Endothelial cell of umbilical vein (primary cell): ENCODE measurements around the gene FANCL. TPM values are rescaled to one million over a fixed set of nuclear protein-coding genes. Genes with fewer than 3 reads are reported as not detected.

Experiments used
- BruUV-seq: library from RNA; stranded (reverse); fragments of 400-500 nt; replicated peaks from 2 replicates; lab custom pipeline; 2021; lab: Mats Ljungman, UMichigan
- CTCF ChIA-PET: fragments of 300-600, 350-600 bp; sonication (Branson Sonifier 250); formaldehyde crosslinking; loops from one replicate; lab custom pipeline; 2021; ENCODE audit warnings: antibody characterized with exemption, inconsistent platforms; lab: Charles Lee
- POLR2A ChIA-PET: fragments of 300-600, 350-600 bp; sonication (Branson Sonifier 250); formaldehyde crosslinking; loops from one replicate; lab custom pipeline; 2021; ENCODE audit warnings: antibody characterized with exemption, inconsistent platforms; lab: Charles Lee
- DNase-seq: peaks from one replicate; pipeline ENCODE4 v3.0.0-alpha.2; 2011; ENCODE audit warnings: low read depth, low spot score
- FAIRE-seq: peaks from 2 replicates; lab custom pipeline; 2011; peaks lifted over from hg19 to GRCh38; lab: Jason Lieb, UNC
- H2AFZ ChIP-seq: 2 replicates; pipeline ENCODE4 v1.6.0; 2012; ENCODE audit warnings: low read depth, low read length, control low read depth, inconsistent platforms
- H3K27ac ChIP-seq: 2 replicates; pipeline ENCODE4 v1.5.1; 2011; ENCODE audit warnings: low read depth, mild to moderate bottlenecking, control low read depth, low read length, moderate library complexity; ENCODE audit not compliant: insufficient read depth
- H3K27me3 ChIP-seq, 2 experiments: 2 replicates each; pipeline versions ENCODE4 v1.6.0 to v1.6.1; 2011; ENCODE audit warnings: low read length in 2 of 2, mixed read lengths in 1 of 2; ENCODE audit not compliant: control insufficient read depth in 2 of 2, insufficient read depth in 2 of 2
- H3K36me3 ChIP-seq, 2 experiments: 2 replicates in 1 of 2; 3 replicates in 1 of 2; pipeline ENCODE4 v1.5.1; 2011; ENCODE audit warnings: low read length in 2 of 2, mild to moderate bottlenecking in 1 of 2, moderate library complexity in 1 of 2; ENCODE audit not compliant: control insufficient read depth in 2 of 2, insufficient read depth in 2 of 2; ENCODE audit errors: extremely low read depth in 1 of 2
- H3K4me1 ChIP-seq: 3 replicates; pipeline ENCODE4 v1.5.1; 2011; ENCODE audit warnings: mild to moderate bottlenecking, low read length; ENCODE audit not compliant: control insufficient read depth, insufficient read depth; ENCODE audit errors: extremely low read depth
- H3K4me2 ChIP-seq: 2 replicates; pipeline ENCODE4 v1.6.1; 2011; ENCODE audit warnings: low read length, control low read depth, mixed read lengths; ENCODE audit not compliant: insufficient read depth
- H3K4me3 ChIP-seq, 3 experiments: fragments of 200-600 bp in 1 of 3; sonication (generic), shearing (Covaris generic) in 1 of 3; replicated peaks in 1 of 3; 2 replicates each; pipeline ENCODE4 v1.5.1; 2011 to 2016; ENCODE audit warnings: control low read depth in 3 of 3, low read length in 3 of 3, mild to moderate bottlenecking in 2 of 3, inconsistent platforms in 1 of 3, low read depth in 1 of 3, moderate library complexity in 1 of 3; ENCODE audit not compliant: insufficient read depth in 1 of 3
- H3K79me2 ChIP-seq: 2 replicates; pipeline ENCODE4 v1.6.0; 2012; ENCODE audit warnings: low read length, inconsistent platforms; ENCODE audit not compliant: control insufficient read depth, insufficient read depth
- H3K9ac ChIP-seq: replicated peaks from 2 replicates; pipeline ENCODE3; 2011; ENCODE audit warnings: low read length, control low read depth; ENCODE audit not compliant: insufficient read depth; ENCODE audit errors: extremely low read depth
- H3K9me1 ChIP-seq: replicated peaks from 3 replicates; pipeline ENCODE4 v1.6.0; 2011; ENCODE audit warnings: mild to moderate bottlenecking, low read length; ENCODE audit not compliant: control insufficient read depth, insufficient read depth; ENCODE audit errors: extremely low read depth
- H3K9me3 ChIP-seq: replicated peaks from 2 replicates; pipeline ENCODE4 v1.5.1; 2012; ENCODE audit warnings: low read length, inconsistent platforms; ENCODE audit not compliant: control insufficient read depth, insufficient read depth
- H4K20me1 ChIP-seq: replicated peaks from 2 replicates; pipeline ENCODE3; 2011; ENCODE audit warnings: mild to moderate bottlenecking, low read length; ENCODE audit not compliant: control insufficient read depth, insufficient read depth; ENCODE audit errors: extremely low read depth
- FOS ChIP-seq: IDR thresholded peaks from 2 replicates; pipeline ENCODE4 v1.6.1; 2011; ENCODE audit warnings: mild to moderate bottlenecking, low read length, moderate library complexity, borderline replicate concordance; ENCODE audit not compliant: insufficient read depth
- GATA2 ChIP-seq: IDR thresholded peaks from 2 replicates; pipeline ENCODE4 v1.7.0; 2011; ENCODE audit warnings: low read depth, mild to moderate bottlenecking, moderate library complexity, mixed read lengths, low read length; ENCODE audit not compliant: insufficient read length, insufficient read depth
- MYC ChIP-seq: IDR thresholded peaks from one replicate; pipeline ENCODE4 v1.6.1; 2011; ENCODE audit warnings: mild to moderate bottlenecking, low read depth, low read length
- POLR2A ChIP-seq: IDR thresholded peaks from 2 replicates; pipeline ENCODE4 v1.6.1; 2012; ENCODE audit warnings: low read depth, mild to moderate bottlenecking, control low read depth, low read length
- POLR2AphosphoS5 ChIP-seq: IDR thresholded peaks from 2 replicates; pipeline ENCODE4 v1.6.1; 2012; ENCODE audit warnings: low read depth, mild to moderate bottlenecking, control low read depth, low read length, moderate library complexity; ENCODE audit not compliant: insufficient read depth
- dilution Hi-C: fragments of 300-500 bp; cut with MboI; formaldehyde crosslinking; loops from one replicate; pipeline ENCODE4 v1.15.0; 2019; ENCODE audit warnings: low sequenced_read_pairs; ENCODE audit not compliant: extremely low pct_ligation_motif_present
- intact Hi-C: fragments of 100-400 bp; cut with micrococcal nuclease; formaldehyde crosslinking; loops from one replicate; pipeline ENCODE4 v1.10.0; 2022
- polyA plus RNA-seq, 4 experiments: library from polyadenylated mRNA; depleted of rRNA in 3 of 4; stranded (reverse) in 3 of 4; unstranded in 1 of 4; fragments of >200 nt; gene quantifications; 2 replicates each; pipeline versions ENCODE4 v1.2.1 to v1.2.3, GENCODE V29; 2011 to 2012; ENCODE audit warnings: missing spikeins in 1 of 4
- total RNA-seq: library from RNA; stranded (reverse); gene quantifications from 2 replicates; pipeline ENCODE4 v1.2.3, GENCODE V29; 2021
- TF ChIP-seq, protein P1 (sequence below), 2 donors: IDR thresholded peaks; 1 replicate in 1 of 2; 2 replicates in 1 of 2; pipeline ENCODE4 v1.5.1; 2011; ENCODE audit warnings: low read length in 2 of 2, mild to moderate bottlenecking in 2 of 2, moderate library complexity in 2 of 2, control low read depth in 1 of 2, inconsistent platforms in 1 of 2, low read depth in 1 of 2; ENCODE audit not compliant: insufficient read depth in 1 of 2; ENCODE audit errors: extremely low read depth in 1 of 2

Gene FANCL
- total and polyA plus RNA-seq, 2 donors (not counting 3 experiments of a cell fraction or from before 2014, with no cell fraction given), result 10.3 to 15.8 TPM

- no peak for FAIRE-seq
- POLR2A ChIA-PET, result no interaction called here
- peaks cover 76% of the 10 kb centered on the region for H3K79me2 ChIP-seq
Measured at GRCh38 chr2:58235170-58235569, 6.0 kb downstream of the FANCL start.

GRCh38 chr2:58228299-58228698, 12.8 kb downstream of the FANCL start:
- no peaks in the 10 kb centered on the region for H3K9me1 ChIP-seq
- POLR2A ChIA-PET, result no interaction called here
- FAIRE-seq, result no peak
- peaks cover 18% of the 10 kb centered on the region for H3K79me2 ChIP-seq
- no peak overlapping the region for H3K4me2 ChIP-seq
- no peaks in the 10 kb centered on the region for H3K4me1 ChIP-seq
- intact Hi-C loops, result no loop called here
- H2AFZ ChIP-seq, result no peak overlapping the region
- dilution Hi-C loops, result no loop called here
- no peaks in the 10 kb centered on the region for H3K9me3 ChIP-seq
- no peak overlapping the region for H3K9ac ChIP-seq
- H3K4me3 ChIP-seq, result no peak overlapping the region
- no peaks in the 10 kb centered on the region for H3K27me3 ChIP-seq
- BruUV-seq, result no TSS peak
- CTCF ChIA-PET, result interaction anchor here (1.0 kb wide), 1 partner anchor 9 kb away, joined by 3 read pairs; no protein-coding TSS in a partner anchor
- H4K20me1 ChIP-seq, result peaks cover 1% of the 10 kb centered on the region
- TF ChIP-seq MYC, result no peak
- no peak for TF ChIP-seq FOS
- TF ChIP-seq POLR2A, result no peak
- TF ChIP-seq, protein P1, sequence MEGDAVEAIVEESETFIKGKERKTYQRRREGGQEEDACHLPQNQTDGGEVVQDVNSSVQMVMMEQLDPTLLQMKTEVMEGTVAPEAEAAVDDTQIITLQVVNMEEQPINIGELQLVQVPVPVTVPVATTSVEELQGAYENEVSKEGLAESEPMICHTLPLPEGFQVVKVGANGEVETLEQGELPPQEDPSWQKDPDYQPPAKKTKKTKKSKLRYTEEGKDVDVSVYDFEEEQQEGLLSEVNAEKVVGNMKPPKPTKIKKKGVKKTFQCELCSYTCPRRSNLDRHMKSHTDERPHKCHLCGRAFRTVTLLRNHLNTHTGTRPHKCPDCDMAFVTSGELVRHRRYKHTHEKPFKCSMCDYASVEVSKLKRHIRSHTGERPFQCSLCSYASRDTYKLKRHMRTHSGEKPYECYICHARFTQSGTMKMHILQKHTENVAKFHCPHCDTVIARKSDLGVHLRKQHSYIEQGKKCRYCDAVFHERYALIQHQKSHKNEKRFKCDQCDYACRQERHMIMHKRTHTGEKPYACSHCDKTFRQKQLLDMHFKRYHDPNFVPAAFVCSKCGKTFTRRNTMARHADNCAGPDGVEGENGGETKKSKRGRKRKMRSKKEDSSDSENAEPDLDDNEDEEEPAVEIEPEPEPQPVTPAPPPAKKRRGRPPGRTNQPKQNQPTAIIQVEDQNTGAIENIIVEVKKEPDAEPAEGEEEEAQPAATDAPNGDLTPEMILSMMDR (IDR thresholded peaks at IDR 0.05; ENCODE audit: extremely low read depth in 1 of 2, insufficient read depth in 1 of 2, low read depth in 1 of 2, low read length in 2 of 2), result no peak
- no peak for TF ChIP-seq POLR2AphosphoS5
- H3K36me3 ChIP-seq, result peaks cover 0 to 3% of the 10 kb centered on the region in 2 experiments
- DNase-seq, result no peak
- no peak overlapping the region for H3K27ac ChIP-seq

More at GRCh38 chr2:58235170-58235569, 6.0 kb downstream of the FANCL start:
- Histone ChIP-seq H3K9ac (no peak overlapping the region), H2AFZ (no peak overlapping the region), H3K27ac (no peak overlapping the region), H3K4me2 (no peak overlapping the region), H3K9me3 (no peaks in the 10 kb centered on the region), H3K4me3 (no peak overlapping the region), H3K4me1 (peaks cover 8% of the 10 kb centered on the region), H4K20me1 (peaks cover 3% of the 10 kb centered on the region), H3K36me3 (no peaks in the 10 kb centered on the region), H3K9me1 (peaks cover 1% of the 10 kb centered on the region), H3K27me3 (no peaks in the 10 kb centered on the region)
- CTCF ChIA-PET, result no interaction called here
- BruUV-seq, result no TSS peak
- TF ChIP-seq GATA2, result no peak
- dilution Hi-C loops (no loop called here), intact Hi-C loops (no loop called here)
- DNase-seq, result no peak
